HEK293 (cell line): ENCODE results near the gene NPC1.

ENCODE experiments used
- CTCF ChIA-PET: fragments of 350-600 bp; formaldehyde crosslinking; extraction: SDS; loops from one replicate; lab custom pipeline; 2021; ENCODE audit warnings: antibody characterized with exemption; lab: Yijun Ruan, JAX
- POLR2A ChIA-PET: fragments of 300-600 bp; formaldehyde crosslinking; extraction: SDS; loops from one replicate; lab custom pipeline; 2020; ENCODE audit warnings: antibody characterized with exemption, inconsistent platforms; lab: Yijun Ruan, JAX
- H3K27ac ChIP-seq: fragments of 200-500 bp; sonication (Bioruptor generic); 2 replicates; pipeline ENCODE4 v1.5.1; 2014; ENCODE audit warnings: low read depth, low read length, control low read depth, inconsistent platforms; ENCODE audit errors: extremely low read depth
- H3K36me3 ChIP-seq, 2 experiments: fragments of 200-500 bp in 1 of 2; sonication (Bioruptor generic) in 1 of 2; 1 replicate in 1 of 2; 2 replicates in 1 of 2; pipeline ENCODE4 v1.5.1; 2014 to 2017; ENCODE audit warnings: inconsistent platforms in 2 of 2, low read length in 2 of 2; ENCODE audit not compliant: control insufficient read depth in 2 of 2, insufficient read depth in 1 of 2
- H3K4me1 ChIP-seq: fragments of 200-500 bp; sonication (Bioruptor generic); 2 replicates; pipeline ENCODE4 v1.5.1; 2014; ENCODE audit warnings: mild to moderate bottlenecking, low read length, inconsistent platforms; ENCODE audit not compliant: control insufficient read depth, insufficient read depth
- H3K4me3 ChIP-seq: 2 replicates; pipeline ENCODE4 v1.5.1; 2011; ENCODE audit warnings: low read depth, mild to moderate bottlenecking, control low read depth, low read length, moderate library complexity
- H3K9me3 ChIP-seq: fragments of 200-500 bp; sonication (Bioruptor generic); 2 replicates; pipeline ENCODE4 v1.5.1; 2014; ENCODE audit warnings: low read depth, low read length, inconsistent platforms; ENCODE audit not compliant: control insufficient read depth, insufficient read depth
- BCL11B ChIP-seq: fragments of 450-650 bp; formaldehyde crosslinking; IDR thresholded peaks from 2 replicates; pipeline ENCODE4 v1.5.1; 2016; ENCODE audit warnings: low read depth, missing biosample characterization, missing genetic modification characterization
- GLIS1 ChIP-seq: fragments of 450-650 bp; formaldehyde crosslinking; IDR thresholded peaks from 2 replicates; pipeline ENCODE4 v1.5.1; 2016; ENCODE audit warnings: missing biosample characterization, missing genetic modification characterization
- GLIS2 ChIP-seq: fragments of 450-650 bp; formaldehyde crosslinking; IDR thresholded peaks from 2 replicates; pipeline ENCODE4 v1.5.1; 2016; ENCODE audit warnings: missing biosample characterization, missing genetic modification characterization
- HOXC10 ChIP-seq: sonication (generic); formaldehyde crosslinking; IDR thresholded peaks from 2 replicates; pipeline ENCODE4 v1.8.1; 2023; ENCODE audit warnings: mild to moderate bottlenecking, missing genetic modification reagents
- KLF7 ChIP-seq: fragments of 450-650 bp; formaldehyde crosslinking; IDR thresholded peaks from 2 replicates; pipeline ENCODE4 v1.5.1; 2016; ENCODE audit warnings: missing biosample characterization, missing genetic modification characterization, borderline replicate concordance
- KLF8 ChIP-seq: fragments of 450-650 bp; formaldehyde crosslinking; IDR thresholded peaks from 2 replicates; pipeline ENCODE4 v1.5.1; 2016; ENCODE audit warnings: missing biosample characterization, missing genetic modification characterization
- PBX3 ChIP-seq: sonication (generic); formaldehyde crosslinking; IDR thresholded peaks from 2 replicates; pipeline ENCODE4 v1.8.1; 2022; ENCODE audit warnings: mild to moderate bottlenecking, moderate library complexity, missing genetic modification reagents
- PRDM1 ChIP-seq: fragments of 450-650 bp; formaldehyde crosslinking; IDR thresholded peaks from 2 replicates; pipeline ENCODE4; 2016; ENCODE audit warnings: missing biosample characterization, missing genetic modification characterization
- PRDM4 ChIP-seq: fragments of 450-650 bp; formaldehyde crosslinking; IDR thresholded peaks from 2 replicates; pipeline ENCODE4 v1.5.1; 2017; ENCODE audit warnings: missing biosample characterization, missing genetic modification characterization
- PRDM6 ChIP-seq: fragments of 450-650 bp; formaldehyde crosslinking; IDR thresholded peaks from 2 replicates; pipeline ENCODE4 v1.5.1; 2017; ENCODE audit warnings: missing biosample characterization, missing genetic modification characterization
- SCRT1 ChIP-seq: fragments of 450-650 bp; formaldehyde crosslinking; IDR thresholded peaks from 2 replicates; pipeline ENCODE4 v1.5.1; 2016; ENCODE audit warnings: missing biosample characterization, missing genetic modification characterization, borderline replicate concordance
- SETDB1 ChIP-seq: IDR thresholded peaks from one replicate; pipeline ENCODE4 v1.6.1; 2017; ENCODE audit warnings: mild to moderate bottlenecking, low read length, moderate library complexity, mixed read lengths; ENCODE audit not compliant: insufficient read length
- YY2 ChIP-seq: fragments of 450-650 bp; formaldehyde crosslinking; IDR thresholded peaks from 2 replicates; pipeline ENCODE4 v1.5.1; 2016; ENCODE audit warnings: missing biosample characterization, missing genetic modification characterization
- ZBTB10 ChIP-seq: fragments of 450-650 bp; formaldehyde crosslinking; IDR thresholded peaks from 2 replicates; pipeline ENCODE4 v1.5.1; 2016; ENCODE audit warnings: missing biosample characterization, missing genetic modification characterization
- ZNF132 ChIP-seq: fragments of 450-650 bp; formaldehyde crosslinking; IDR thresholded peaks from 2 replicates; pipeline ENCODE4 v1.5.1; 2017; ENCODE audit warnings: missing biosample characterization, missing genetic modification characterization, borderline replicate concordance
- ZNF19 ChIP-seq: fragments of 450-650 bp; formaldehyde crosslinking; IDR thresholded peaks from 2 replicates; pipeline ENCODE4; 2016; ENCODE audit warnings: missing biosample characterization, missing genetic modification characterization, low read depth
- ZNF2 ChIP-seq: fragments of 450-650 bp; formaldehyde crosslinking; IDR thresholded peaks from 2 replicates; pipeline ENCODE4 v1.5.1; 2016; ENCODE audit warnings: missing biosample characterization, missing genetic modification characterization
- ZNF24 ChIP-seq: fragments of 450-650 bp; formaldehyde crosslinking; IDR thresholded peaks from 2 replicates; pipeline ENCODE4 v1.5.1; 2016; ENCODE audit warnings: missing biosample characterization, missing genetic modification characterization
- ZNF274 ChIP-seq, 2 experiments: fragments of 200-500 bp in 1 of 2; fragments of 450-650 bp in 1 of 2; sonication (Bioruptor generic) in 1 of 2; formaldehyde crosslinking in 1 of 2; IDR thresholded peaks; 2 replicates each; pipeline versions ENCODE4 v1.5.1 to v1.6.1; 2014 to 2016; ENCODE audit warnings: borderline replicate concordance in 1 of 2, inconsistent platforms in 1 of 2, low read length in 1 of 2, missing biosample characterization in 1 of 2, missing genetic modification characterization in 1 of 2
- ZNF449 ChIP-seq: fragments of 450-650 bp; formaldehyde crosslinking; IDR thresholded peaks from 2 replicates; pipeline ENCODE4 v1.5.1; 2017; ENCODE audit warnings: missing biosample characterization, mild to moderate bottlenecking, missing genetic modification characterization, moderate library complexity
- ZNF558 ChIP-seq: fragments of 450-650 bp; formaldehyde crosslinking; IDR thresholded peaks from 2 replicates; pipeline ENCODE4 v1.5.1; 2016; ENCODE audit warnings: missing biosample characterization, missing genetic modification characterization
- ZNF600 ChIP-seq: fragments of 450-650 bp; formaldehyde crosslinking; IDR thresholded peaks from 2 replicates; pipeline ENCODE4 v1.5.1; 2016; ENCODE audit warnings: missing biosample characterization, missing genetic modification characterization
- ZNF610 ChIP-seq: fragments of 450-650 bp; formaldehyde crosslinking; IDR thresholded peaks from 2 replicates; pipeline ENCODE4 v1.5.1; 2016; ENCODE audit warnings: missing biosample characterization, missing genetic modification characterization, borderline replicate concordance
- ZNF704 ChIP-seq: fragments of 450-650 bp; formaldehyde crosslinking; IDR thresholded peaks from 2 replicates; pipeline ENCODE4 v1.5.1; 2016; ENCODE audit warnings: missing biosample characterization, missing genetic modification characterization
- ZXDB ChIP-seq: fragments of 450-650 bp; formaldehyde crosslinking; IDR thresholded peaks from 2 replicates; pipeline ENCODE4 v1.5.1; 2016; ENCODE audit warnings: missing biosample characterization, missing genetic modification characterization

NPC1 gene

GRCh38 chr18:23532848-23533247 lies 53.5 kb downstream of the NPC1 start:
- Histone ChIP-seq H3K4me1 (no peaks in the 10 kb centered on the region), H3K9me3 (no peaks in the 10 kb centered on the region), H3K27ac (no peak overlapping the region), H3K4me3 (no peak overlapping the region), H3K36me3 (peaks cover 43 to 100% of the 10 kb centered on the region in 2 experiments)
- no peak for TF ChIP-seq HOXC10 (CRISPR knock-in tag)
- no peak for TF ChIP-seq BCL11B (tag by site-specific recombination)
- no peak for TF ChIP-seq ZNF704 (tag by site-specific recombination)
- TF ChIP-seq ZNF558 (tag by site-specific recombination): no peak
- no peak for TF ChIP-seq ZNF24 (tag by site-specific recombination)
- TF ChIP-seq PRDM1: no peak
- no peak for TF ChIP-seq ZNF19 (tag by site-specific recombination)
- TF ChIP-seq GLIS1 (tag by site-specific recombination): no peak
- no peak for TF ChIP-seq SCRT1 (tag by site-specific recombination)
- no peak for TF ChIP-seq YY2 (tag by site-specific recombination)
- TF ChIP-seq GLIS2 (tag by site-specific recombination): no peak
- no peak for TF ChIP-seq ZNF132 (tag by site-specific recombination)
- TF ChIP-seq KLF8 (tag by site-specific recombination): no peak
- TF ChIP-seq ZXDB (tag by site-specific recombination): no peak
- no peak for TF ChIP-seq ZNF600 (tag by site-specific recombination)
- no peak for TF ChIP-seq SETDB1
- TF ChIP-seq KLF7 (tag by site-specific recombination): no peak
- TF ChIP-seq PBX3 (CRISPR knock-in tag): no peak
- no peak for TF ChIP-seq PRDM4 (tag by site-specific recombination)
- TF ChIP-seq ZNF2: no peak
- CTCF ChIA-PET: interaction anchor here (0.6 to 3.8 kb wide), 5 partner anchors 14 to 260 kb away, joined by 3 to 20 read pairs (median 3); no protein-coding TSS in a partner anchor
- POLR2A ChIA-PET: interaction anchor here (0.7 kb wide), 1 partner anchor 716 kb away, joined by 8 read pairs; no protein-coding TSS in a partner anchor

- H3K4me3 ChIP-seq: no peak overlapping the region
- no peak overlapping the region for H3K27ac ChIP-seq
- ChIA-PET POLR2A (no interaction called here), CTCF (interaction anchor here (0.6 to 3.8 kb wide), 5 partner anchors 8 to 120 kb away, joined by 3 to 20 read pairs (median 4); no protein-coding TSS in a partner anchor)
- H3K4me1 ChIP-seq: no peaks in the 10 kb centered on the region
- H3K9me3 ChIP-seq: no peaks in the 10 kb centered on the region
- H3K36me3 ChIP-seq: peaks cover 46 to 100% of the 10 kb centered on the region in 2 experiments
- TF ChIP-seq PRDM6 (tag by site-specific recombination) (no peak), ZNF19 (tag by site-specific recombination) (no peak), ZNF274 (IDR thresholded peaks at IDR 0.05; ENCODE audit: low read length) (no peak), ZNF274 (tag by site-specific recombination; IDR thresholded peaks at IDR 0.05; ENCODE audit: borderline replicate concordance) (no peak), ZBTB10 (no peak), ZNF449 (no peak), ZNF610 (no peak)
Observed at GRCh38 chr18:23531912-23532311, 54.4 kb downstream of the NPC1 start.
